Measurements from ENCODE around the gene COG7.
A peak's percentile ranks its signal among the peaks of the same experiment; 100 is the strongest.
"Not testable (repeated sequence)": the region's sequence is repeated elsewhere in the genome, so short reads cannot be mapped to it uniquely, and the experiment has no call there.

Gene COG7

DNA sequence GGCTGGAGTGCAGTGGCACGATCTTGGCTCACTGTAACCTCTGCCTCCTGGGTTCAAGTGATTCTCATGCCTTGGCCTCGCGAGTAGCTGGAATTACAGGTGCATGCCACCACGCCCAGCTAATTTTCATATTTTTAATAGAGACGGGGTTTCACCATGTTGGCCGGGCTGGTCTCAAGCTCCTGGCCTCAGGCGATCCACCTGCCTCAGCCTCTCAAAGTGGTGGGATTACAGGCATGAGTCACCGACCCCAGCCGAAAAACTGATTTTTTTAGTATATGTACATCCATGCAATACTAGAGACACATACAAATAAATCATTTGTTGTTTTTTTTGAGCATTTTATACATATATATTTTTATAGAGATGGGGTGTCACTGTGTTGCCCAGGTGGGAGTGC lies 71.3 kb downstream of the COG7 start:
- not testable (repeated sequence) for DNase-seq

DNA sequence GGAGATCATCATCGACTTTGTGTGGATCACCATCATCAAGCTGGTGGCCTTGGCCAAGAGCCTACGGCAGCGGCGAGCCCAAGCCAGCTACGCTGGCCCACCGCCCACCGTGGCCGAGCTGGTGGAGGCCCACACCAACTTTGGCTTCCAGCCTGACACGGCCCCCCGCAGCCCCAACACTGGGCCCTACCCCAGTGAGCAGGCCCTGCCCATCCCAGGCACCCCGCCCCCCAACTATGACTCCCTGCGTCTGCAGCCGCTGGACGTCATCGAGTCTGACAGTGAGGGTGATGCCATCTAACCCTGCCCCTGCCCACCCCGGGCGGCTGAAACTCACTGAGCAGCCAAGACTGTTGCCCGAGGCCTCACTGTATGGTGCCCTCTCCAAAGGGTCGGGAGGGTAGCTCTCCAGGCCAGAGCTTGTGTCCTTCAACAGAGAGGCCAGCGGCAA lies 72.5 kb downstream of the COG7 start:
- no peak for DNase-seq

DNA sequence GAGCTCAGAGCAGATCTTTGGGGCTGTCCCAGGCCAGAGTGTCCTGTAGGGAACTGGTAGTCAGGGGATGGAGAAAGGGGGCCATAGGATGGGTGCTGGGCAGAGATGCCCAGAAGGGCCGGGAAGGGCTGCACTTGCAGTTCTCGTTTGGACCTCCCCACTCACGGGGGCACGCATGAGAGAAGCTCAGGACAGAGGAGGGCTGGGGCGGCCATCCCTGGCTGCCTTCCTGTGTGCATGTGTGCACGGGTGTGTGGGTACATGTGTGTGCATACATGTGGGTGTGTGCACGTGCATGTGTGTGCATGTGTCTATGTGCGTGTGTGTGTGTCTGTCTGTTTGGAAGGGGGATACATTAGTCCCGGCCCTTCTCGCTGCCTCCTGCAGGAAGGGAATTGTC lies 73.3 kb downstream of the COG7 start:
- no peak for DNase-seq

DNA sequence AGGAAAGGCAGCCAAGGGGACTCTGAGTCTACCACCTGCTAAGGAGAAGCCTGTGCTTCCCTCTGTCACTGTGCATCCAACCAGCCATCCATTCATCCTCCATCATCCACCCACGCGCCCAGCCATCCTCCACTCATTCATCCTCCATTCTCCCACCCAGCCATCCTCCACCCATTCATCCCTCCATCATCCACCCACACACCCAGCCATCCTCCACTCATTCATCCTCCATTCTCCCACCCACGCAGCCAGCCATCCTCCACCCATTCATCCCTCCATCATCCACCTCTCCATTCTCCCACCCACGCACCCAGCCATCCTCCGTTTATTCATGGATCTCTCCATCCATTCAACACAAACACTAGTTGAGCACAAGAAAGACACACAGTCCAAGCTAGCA lies 74.1 kb downstream of the COG7 start:
- no peak for DNase-seq

DNA sequence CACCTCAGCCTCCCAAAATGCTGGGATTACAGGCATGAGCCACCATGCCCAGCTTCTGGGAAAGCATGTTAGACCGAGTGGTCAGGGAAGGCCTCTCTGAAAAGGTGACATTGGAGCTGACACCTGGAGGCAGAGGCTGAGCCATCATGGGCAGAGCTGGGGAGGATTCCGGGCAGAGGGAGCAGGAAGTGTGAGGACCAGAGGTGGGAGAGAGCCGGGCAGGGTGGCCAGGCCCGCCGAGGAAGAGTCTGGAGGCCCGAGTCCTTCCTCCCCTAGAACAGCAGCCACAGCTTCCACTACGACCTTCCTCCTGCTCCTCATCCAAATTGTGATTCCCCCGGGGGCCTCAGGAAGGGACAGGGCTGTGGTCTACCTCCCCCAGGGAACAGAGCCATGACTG lies 74.7 kb downstream of the COG7 start:
- DNase-seq, result no peak

DNA sequence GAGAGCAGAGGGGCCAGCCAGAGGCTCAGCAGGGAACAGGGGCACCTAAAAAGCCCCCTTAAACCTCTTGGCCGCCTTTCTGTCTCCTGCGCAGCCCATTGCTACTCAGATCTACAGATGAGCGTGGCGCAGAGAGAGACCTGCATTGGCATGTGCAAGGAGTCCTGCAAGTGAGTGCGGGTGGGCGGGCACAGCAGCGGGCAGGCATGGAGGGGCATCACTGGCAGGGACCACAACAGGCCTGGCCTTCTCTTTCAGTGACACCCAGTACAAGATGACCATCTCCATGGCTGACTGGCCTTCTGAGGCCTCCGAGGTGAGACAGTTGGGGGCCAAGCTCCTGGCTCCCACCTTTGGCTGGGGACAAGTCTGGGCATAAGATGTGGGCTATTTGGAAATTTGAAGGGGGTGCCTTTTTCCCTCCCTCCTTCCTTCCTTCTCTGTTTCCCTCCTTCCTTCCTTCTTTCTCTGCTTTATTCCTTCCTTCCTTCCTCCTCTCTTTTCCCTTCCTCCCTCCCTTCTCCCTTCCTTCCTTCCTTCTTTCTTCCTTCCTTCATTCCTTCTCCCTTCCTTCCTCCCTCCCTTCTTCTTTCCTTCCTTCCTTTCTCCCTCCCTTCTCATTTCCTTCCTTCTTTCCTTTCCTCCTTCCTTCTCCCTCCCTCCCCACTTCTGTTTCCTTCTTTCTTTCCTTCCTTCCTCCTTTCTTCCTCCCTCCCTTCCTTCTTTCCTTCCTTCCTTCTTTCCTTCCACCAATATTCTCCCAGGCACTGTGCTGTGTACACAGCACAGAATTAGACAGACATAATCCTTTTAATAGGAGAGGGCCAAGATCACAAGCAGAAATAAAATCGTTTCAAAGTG lies 75.7 kb downstream of the COG7 start:
- DNase-seq, result no peak

DNA sequence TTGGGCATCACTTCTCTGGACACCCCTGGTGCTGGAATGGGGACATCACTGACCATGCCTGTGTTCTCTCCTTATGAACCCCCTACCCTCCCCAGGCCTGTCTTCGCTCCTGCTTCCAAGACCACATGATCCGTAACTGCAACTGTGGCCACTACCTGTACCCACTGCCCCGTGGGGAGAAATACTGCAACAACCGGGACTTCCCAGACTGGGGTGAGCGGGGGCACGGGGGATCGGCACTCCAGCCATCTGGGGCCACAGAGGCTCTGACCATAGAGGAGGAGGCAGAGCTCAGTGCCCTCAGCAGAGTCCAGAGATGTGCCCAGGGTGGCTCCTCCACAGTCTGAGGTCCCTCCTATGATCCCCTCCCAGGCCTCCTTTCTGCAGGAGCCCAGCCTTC lies 77.3 kb downstream of the COG7 start:
- no peak for DNase-seq

DNA sequence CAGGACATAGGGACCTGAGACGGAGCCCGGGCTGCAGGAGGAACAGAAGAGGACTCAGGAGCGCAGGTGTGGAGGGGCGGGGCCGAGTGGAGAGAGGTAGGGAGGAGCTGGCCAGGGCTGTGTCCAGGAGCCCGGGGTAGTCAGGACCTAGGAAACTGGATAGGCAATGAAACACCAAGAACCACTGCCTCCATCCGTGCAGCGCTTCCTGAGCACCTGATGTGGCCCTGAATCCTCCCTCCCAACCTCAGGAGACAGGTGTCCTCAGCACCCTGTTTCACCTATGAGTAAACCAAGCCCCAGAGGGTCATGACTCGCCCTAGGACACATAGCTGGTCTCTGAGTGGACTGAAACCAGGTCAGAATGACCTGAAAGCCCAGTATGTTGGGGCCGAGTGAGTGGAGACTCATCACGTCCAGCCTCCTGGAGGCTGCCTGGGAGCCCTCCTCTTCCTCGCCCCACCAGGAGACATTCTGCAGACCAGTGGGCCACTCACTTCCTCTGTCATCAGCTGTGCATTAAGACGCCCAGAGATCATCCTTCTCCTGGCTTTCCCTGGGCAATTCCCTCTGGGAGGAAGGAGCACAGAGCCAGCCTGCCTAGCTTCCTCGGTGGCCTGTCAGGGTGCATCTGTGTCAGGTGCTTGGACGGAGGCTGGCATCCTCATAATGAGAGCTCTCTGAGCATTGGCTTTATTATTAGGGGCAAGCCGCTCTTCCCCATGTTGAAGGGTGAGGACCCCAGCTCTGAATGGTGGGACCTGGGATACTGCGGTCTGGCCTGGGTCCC lies 78.1 kb downstream of the COG7 start:
- no peak for DNase-seq

DNA sequence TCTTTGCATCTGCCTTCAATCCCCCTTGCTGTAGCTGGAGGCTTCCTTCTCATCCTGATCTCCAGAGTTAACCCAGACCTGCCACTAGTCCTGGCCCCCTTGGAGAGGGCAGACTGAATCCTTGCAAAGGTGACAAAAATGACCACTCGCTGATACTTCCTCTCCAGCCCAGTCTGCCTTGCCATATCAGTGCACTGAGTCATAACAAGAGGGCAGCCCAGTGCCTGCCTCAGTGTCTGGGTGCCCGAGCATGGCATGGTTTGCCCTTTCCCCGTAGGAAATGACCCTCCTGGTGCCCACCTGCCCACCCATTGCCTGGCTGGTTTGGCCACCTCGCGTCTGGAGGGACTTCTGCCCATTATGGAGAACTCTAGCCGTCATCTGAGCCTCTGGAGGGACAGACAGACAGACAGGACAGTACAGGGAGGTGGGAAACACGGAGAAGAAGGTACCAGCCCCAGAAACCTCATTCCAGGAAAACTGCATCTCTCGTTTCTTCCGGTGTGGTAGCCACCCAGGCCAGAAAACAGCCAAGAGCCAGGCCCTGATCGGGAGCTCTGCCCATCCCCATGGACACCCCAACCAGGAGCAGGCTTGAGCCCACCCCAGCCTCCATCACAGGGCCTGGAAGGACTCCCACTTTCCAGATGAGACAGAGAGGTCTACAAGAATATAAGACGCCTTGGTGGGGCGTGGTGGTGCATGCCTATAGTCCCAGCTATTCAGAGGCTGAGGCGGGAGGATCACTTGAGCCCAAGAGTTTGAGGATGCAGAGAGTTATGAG lies 79.4 kb downstream of the COG7 start:
- DNase-seq, result no peak

DNA sequence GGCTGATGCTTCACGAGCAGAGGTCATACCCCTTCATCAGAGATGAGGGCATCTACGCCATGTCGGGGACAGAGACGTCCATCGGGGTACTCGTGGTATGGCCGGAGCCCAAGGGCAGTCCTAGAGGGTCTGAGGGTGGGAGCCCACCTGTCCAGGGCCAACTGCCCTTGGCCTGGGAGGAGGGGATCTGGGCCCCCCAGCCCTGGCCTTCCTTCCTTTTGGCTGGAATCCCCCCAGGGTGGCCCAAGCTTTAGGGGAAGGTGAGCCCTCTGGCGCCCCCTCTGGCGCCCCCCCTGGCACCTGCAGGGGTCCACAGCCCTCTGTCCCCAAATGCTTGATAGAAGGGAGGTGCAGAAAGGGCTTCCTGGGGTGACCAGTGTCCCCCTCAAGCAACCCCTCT lies 81.6 kb downstream of the COG7 start:
- DNase-seq, result no peak

DNA sequence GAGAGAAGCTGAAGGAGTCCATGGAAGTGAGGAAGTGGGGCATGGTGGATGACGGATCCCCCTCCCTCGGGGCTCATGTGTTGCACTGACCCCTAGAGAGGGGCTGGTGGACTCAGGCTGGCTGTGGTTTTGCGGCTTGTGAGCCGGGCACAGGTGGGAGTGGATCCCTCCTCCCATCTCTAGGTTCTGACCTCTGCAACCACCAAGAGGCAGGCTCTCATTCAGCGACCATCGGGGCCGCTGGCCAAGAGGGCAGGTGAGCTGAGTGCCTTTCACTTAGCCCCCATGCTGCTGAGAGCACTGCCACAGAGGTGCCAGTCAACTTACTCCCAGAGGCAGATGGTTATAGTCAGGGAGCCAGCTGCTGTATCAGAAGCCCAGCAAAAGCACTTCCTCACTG lies 83.6 kb downstream of the COG7 start:
- DNase-seq, result no peak

DNA sequence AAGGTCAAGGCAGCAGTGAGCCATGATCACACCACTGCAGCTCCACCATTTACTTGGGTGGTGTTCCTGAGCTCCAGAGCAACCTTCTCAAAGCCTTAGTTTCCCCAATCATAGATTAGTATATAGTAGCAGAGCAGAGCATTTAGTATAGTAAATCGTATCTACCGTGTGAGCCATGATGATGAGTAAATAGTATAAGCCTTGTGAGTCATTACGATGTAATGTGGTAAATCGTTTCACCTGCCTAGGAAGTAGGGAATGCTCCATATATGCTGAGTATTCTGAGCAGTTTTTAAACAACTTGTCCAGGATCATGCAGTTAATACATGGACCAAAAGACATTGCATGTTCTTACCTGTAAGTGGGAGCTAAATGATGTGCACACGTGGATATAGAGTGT lies 84.5 kb downstream of the COG7 start:
- DNase-seq, result no peak

DNA sequence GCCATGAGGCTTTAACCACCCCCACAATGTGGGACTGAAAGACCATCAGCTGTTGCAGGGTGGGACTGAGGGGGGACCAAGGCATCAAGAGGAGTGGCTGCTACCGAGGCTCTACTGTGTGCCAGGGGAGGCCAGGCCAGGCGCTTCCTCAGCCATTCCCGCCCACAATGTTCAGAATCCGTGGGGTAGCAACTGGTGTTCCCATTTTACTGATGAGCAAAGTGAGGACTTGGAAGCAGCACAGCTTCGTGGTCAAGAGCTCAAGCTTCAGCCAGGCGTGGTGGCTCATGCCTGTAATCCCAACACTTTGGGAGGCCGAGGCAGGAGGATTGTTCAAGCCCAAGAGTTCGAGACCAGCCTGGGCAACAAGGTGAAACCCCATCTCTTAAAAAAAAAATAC lies 85.0 kb downstream of the COG7 start:
- DNase-seq, result no peak

DNA sequence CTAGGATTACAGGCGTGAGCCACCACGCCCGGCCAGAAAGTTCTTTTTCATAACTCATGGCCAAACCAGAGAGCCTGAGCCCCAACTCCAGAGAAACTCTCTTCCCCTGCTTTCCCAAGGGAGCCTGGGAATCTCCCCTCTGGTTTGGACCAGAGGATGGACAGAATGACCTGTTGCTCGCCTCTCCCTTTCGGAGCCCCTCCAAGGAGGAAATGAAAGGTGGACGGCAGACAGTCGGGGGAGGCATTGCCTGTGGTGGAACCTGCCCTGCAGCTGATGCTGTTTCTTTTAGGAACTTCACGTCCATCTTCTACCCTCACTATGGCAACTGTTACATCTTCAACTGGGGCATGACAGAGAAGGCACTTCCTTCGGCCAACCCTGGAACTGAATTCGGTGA lies 85.4 kb downstream of the COG7 start:
- no peak for DNase-seq

DNA sequence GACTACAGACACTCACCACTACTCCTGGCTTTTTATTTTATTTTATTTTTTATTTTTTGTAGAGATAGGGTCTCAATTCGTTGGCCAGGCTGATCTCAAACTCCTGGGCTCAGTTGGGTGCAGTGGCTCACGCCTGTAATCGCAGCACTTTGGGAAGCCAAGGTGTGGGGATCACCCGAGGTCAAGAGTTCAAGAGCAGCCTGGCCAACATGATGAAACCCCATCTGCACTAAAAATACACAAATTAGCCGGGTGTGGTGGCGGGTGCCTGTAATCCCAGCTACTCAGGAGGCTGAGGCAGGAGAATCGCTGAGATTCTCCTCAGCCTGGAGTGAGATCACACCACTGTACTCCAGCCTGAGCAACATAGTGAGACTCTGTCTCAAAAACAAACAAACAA lies 86.6 kb downstream of the COG7 start:
- not testable (repeated sequence) for DNase-seq

DNA sequence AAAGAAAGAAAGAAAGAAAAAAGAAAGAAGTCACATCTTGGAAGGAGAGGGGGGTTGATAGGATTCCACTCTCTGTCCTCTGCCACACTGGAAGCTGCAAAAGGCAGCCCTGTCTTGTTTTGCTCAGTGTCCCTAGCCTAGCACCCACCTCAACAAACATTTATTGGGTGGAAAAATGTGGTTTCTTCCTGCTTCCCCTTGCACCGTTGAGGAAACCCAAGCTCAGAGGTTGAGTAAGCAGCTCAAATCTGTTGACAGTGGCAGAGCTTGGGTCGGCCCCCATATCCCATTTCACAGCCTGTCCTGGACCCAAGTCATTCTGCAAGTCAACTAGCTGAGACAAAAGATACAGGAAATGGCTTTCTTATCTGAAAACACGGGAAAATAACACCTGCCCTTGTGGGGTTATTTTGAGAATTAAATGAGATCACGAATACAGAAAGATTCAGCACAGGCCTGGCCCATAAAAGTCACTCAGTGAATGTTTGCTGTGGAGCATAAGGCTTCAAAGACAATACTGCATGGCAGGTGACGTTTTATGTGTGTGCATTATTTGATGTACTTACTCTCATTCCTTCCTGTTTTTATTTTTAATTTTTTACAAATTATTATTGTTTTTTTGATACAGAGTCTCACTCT lies 87.3 kb downstream of the COG7 start:
- DNase-seq, result no peak

DNA sequence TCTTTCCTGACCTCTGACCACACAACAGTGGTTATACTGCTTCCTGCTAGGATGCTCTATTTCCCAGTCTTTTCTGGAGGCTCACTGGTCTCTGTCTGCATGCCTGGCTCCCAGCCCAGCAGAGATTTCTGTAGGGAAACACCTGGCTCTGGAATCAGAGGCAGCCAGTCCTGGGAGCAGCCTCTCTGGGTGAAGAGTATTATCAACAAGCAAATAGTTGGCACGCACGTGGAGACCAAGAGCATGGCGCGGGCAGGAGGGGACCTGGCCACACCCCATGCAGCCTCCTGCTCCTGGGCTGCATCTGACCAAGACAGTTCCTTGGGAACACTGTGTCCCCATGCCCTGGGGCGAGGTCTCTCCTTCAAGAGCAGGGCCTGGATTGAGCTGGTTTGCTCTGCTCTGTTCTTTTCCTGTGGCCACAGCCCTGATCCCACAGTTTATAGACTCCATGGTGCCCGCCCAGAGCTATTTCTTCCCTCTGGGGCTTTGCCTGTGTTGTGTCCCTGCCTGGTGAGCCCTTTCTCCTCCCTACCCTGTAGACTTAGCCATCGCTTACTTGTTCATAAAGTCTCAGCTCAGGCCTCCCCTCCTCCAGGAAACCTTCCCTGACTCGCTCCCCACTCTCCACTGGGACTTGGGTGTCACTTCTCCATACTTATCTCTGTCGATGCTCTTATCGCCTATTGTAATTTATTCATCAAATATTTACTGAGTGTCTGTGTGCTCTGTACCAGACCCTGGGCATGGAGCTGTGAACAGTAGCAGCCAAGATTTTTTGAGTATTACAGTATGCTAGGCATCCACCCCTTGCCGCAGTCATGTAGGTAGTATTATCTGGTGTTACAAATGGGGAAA lies 90.3 kb downstream of the COG7 start:
- peak; percentile 4 for DNase-seq

DNA sequence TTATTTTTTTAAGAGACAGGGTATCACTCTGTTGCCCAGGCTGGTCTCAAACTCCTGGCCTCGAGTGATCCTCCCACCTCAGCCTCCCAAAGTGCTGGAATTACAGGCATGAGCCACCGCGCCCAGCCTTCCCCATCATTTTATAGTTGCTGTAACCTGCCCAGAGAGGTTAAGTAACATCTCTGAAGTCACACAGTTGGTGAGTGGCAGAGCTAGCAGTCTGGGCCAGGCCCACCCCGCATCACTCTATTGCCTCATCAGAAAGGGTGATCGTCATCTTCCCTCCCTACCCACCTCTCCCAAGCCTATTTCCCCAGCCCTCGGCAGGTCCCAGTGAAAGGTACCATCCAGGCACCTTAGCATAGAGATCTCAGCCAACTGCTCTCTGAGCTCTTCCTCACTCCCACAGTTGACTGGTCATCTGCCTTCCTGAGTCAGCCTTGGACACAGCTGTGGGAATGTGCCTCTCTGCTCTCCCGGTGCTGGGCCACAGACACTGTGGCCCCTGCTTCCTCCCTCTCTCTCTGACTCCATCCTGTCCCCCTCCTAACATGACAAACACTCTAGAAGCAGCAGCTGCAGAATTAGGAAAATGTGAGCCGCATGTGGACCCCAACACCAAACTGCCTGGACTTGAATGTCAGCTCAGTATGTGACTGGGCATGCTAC lies 93.8 kb downstream of the COG7 start:
- no peak for DNase-seq

DNA sequence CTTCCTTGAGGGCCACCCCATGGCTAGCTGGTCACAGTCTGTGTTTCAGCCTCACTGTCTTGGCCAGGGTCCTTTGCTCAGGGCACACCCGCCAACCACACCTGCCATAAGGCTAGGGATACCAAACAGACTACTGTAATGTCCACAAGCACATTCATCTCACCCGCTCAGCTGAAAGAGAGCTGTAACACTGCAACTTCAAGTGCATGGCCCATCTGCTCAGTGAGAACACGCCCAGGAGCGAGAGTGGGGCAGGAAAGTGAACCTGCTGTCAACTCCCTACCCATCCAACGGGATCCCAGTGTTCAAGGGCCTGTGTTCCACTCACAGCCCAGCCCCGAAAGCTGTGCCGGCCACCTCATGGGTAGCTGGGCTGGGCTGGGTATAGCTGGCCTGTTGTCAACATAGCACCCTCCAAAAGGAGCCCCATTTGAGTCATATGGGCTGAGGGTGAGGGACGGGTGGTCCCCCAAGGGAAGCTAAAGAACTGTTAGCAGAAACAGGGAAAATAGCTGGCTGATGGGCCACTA lies 95.2 kb downstream of the COG7 start:
- peak; percentile 68 for DNase-seq

DNA sequence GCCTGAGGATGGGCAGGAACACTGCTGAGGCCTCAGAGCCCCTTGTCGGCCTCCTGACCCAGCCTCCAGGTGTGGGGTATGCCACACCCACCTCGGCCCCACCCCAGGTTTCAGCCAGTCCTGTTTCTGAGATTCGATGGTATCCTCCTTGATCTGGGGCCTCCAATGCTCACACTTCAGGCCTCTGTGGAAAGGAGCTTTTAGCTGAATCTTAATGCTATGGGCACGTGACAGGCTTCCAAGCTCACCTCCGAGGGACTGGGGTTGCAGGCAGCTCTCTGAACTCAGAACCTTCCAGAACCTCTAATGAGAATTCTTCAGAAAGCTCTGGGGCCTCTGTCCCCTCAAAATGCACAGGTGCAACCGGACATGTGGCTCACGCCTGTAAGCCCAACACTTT lies 96.0 kb downstream of the COG7 start:
- DNase-seq, result no peak

DNA sequence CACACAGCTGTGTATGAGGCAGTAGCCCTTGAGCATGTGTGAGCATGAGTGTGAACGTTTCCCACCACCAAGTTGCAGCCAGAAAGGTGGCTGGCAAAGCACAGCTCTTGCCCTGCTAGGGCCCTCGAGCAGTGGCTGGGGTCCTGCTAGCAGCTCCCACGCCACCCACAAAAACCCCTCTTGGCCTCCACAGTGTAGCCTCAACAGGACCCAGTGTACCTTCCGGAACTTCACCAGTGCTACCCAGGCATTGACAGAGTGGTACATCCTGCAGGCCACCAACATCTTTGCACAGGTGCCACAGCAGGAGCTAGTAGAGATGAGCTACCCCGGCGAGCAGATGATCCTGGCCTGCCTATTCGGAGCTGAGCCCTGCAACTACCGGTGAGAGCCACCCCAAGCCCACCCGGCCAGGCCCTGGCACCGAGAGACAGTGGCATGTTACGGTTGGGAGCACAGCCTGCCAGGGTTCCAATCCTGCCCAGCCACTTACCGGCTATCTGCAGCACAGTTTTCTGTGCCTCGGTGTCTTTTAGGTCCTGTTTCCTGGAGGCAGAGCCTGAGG lies 97.8 kb downstream of the COG7 start:
- DNase-seq, result no peak
